Measurements from ENCODE around the gene VPS13D. TPM values are rescaled to one million over a fixed set of nuclear protein-coding genes. Genes with fewer than 3 reads are reported as not detected.
"Not testable (repeated sequence)": the region's sequence is repeated elsewhere in the genome, so short reads cannot be mapped to it uniquely, and the experiment has no call there.

The VPS13D gene
- total RNA-seq, 4 donors from 2014 or later = 88.1 to 105 (median 97.1) TPM

GRCh38 chr1:12451560-12451900 is 221.7 kb downstream of the VPS13D start:
- TF ChIP-seq, protein P1, sequence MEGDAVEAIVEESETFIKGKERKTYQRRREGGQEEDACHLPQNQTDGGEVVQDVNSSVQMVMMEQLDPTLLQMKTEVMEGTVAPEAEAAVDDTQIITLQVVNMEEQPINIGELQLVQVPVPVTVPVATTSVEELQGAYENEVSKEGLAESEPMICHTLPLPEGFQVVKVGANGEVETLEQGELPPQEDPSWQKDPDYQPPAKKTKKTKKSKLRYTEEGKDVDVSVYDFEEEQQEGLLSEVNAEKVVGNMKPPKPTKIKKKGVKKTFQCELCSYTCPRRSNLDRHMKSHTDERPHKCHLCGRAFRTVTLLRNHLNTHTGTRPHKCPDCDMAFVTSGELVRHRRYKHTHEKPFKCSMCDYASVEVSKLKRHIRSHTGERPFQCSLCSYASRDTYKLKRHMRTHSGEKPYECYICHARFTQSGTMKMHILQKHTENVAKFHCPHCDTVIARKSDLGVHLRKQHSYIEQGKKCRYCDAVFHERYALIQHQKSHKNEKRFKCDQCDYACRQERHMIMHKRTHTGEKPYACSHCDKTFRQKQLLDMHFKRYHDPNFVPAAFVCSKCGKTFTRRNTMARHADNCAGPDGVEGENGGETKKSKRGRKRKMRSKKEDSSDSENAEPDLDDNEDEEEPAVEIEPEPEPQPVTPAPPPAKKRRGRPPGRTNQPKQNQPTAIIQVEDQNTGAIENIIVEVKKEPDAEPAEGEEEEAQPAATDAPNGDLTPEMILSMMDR (IDR thresholded peaks at IDR 0.05) = no peak
- DNase-seq (ENCODE audit: low spot score) (no peak), ATAC-seq (ENCODE audit: low FRiP score) (no peak)

DNA sequence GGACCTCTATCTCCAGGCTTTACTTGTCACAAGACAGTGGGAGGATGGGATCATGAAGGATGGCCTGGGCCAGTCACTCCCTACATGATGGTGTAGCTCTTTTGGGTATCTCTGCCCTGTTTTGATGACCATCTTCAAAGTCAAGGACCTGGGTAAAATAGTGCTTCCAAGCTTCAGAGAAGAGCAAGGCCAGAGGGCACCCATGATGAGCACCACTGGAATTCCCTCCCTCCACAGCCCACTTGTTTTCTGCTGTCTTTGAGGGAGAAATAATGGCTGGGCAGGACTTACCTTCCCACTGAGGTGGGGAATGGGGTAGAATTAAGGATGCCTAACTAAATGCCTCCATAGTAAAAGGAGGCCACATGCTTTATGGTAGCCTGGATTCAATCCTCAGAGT is 222.4 kb downstream of the VPS13D start:
- TF ChIP-seq, protein P1 (IDR thresholded peaks at IDR 0.05) = no peak
- DNase-seq (ENCODE audit: low spot score) = no peak

GRCh38 chr1:12453400-12454343 is 223.8 kb downstream of the VPS13D start:
- peak; percentile 10 for ATAC-seq (ENCODE audit: low FRiP score)
- DNase-seq (ENCODE audit: low spot score) = no peak
- TF ChIP-seq, protein P1 (IDR thresholded peaks at IDR 0.05) = no peak

More for the DNA sequence above, 222.4 kb downstream of the VPS13D start:
- no peak for ATAC-seq (ENCODE audit: low FRiP score)

DNA sequence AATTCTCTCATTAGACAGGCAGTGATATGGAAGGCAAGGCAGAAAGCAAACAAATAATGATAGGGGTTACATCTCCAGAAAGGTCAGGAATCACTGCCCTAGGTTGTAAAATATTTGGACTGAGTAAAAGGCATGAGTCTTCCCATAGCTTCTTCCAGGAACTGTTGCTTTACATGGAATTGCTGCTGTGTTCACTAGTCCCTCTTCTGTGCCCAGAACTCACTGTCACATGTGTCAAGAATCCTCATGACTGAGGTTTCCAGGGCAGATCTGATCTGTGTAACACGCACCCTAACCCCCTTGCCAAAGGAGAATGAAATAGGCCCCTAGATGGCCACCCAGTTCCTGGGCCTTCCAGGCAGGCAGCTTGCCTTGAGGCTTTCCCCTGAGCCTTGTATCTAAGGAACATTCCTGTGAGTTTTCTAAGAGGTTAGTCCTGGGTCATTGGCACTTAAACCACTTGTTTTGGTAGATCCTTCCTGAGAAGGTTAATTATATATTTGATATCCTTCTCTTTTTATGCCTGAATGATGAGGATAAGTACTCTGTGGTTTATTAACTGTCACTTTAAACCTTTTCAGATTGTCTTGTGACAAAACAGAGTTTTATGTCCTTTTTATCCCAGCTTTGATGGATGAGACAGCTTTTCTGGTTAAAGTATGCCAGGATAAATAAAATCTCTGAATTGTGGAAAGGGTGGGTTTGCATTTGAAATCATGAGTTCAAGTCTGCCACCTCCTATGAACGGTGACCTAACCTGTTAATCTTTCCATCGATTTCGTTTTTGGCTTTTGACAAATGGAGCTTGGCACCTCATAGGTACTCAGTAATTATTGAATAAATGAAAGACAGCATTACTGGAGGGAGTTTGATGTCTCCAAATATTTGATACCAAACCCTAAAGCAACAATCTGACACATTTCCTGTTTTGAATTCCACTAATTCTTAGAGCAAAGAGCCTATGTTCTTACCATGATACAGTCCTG is 224.9 kb downstream of the VPS13D start:
- no peak for DNase-seq (ENCODE audit: low spot score)
- ATAC-seq (ENCODE audit: low FRiP score) = peak; percentile 45
- TF ChIP-seq, protein P1 (IDR thresholded peaks at IDR 0.05) = no peak

DNA sequence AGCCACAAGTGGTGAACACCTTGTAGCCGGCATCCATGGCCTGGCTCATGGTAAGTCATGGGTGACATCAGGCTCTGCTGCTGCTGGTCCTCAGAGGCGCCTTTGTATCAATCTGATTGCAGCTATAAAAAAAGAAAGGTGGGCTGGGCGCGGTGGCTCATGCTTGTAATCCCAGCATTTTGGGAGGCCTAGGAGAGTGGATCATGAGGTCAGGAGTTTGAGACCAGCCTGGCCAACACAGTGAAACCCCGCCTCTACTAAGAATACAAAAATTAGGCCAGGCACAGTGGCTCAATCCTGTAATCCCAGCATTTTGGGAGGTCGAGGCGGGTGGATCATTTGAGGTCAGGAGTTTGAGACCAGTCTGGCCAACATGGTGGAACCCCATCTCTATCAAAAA is 226.3 kb downstream of the VPS13D start:
- DNase-seq (ENCODE audit: low spot score); ATAC-seq (ENCODE audit: low FRiP score): not testable (repeated sequence)

GRCh38 chr1:12456979-12457378 is 227.1 kb downstream of the VPS13D start:
- TF ChIP-seq, protein P1 (IDR thresholded peaks at IDR 0.05) = no peak
- DNase-seq (ENCODE audit: low spot score) (no peak), ATAC-seq (ENCODE audit: low FRiP score) (peak; percentile 12)

DNA sequence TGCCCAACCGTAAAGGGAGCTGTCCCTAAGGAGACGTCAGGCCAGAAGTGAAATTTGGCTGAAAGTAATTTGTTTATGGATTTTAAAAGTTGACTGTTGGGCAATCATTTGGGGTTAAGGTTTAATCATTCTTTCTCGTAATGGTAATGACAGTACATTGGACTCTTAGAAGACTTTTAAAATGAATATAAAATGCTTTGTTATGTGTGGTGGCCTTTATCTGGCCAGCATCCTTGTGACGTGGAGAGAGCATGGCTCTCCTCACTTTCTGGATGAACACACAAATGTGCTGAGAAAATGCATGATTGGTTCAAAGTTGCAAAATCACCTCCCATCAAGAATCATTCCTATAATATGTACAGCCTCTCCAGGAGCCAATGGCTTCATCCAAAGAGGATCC is 227.9 kb downstream of the VPS13D start:
- TF ChIP-seq, protein P1 (IDR thresholded peaks at IDR 0.05) = no peak
- DNase-seq (ENCODE audit: low spot score) (no peak), ATAC-seq (ENCODE audit: low FRiP score) (peak; percentile 55)

All from omental fat pad (tissue), 4 donors.